H1 (cell line): Measurements from ENCODE around the gene CC2D1B. TPM values are rescaled to one million over a fixed set of nuclear protein-coding genes. Genes with fewer than 3 reads are reported as not detected.

Experiments used
- TAF7 ChIP-seq: optimal IDR thresholded peaks from 2 replicates; pipeline ENCODE3; 2011; ENCODE audit warnings: low read depth, mild to moderate bottlenecking, inconsistent platforms, low read length, moderate library complexity, borderline replicate concordance
- polyA plus RNA-seq, 7 experiments: library from polyadenylated mRNA; depleted of rRNA in 3 of 7; stranded (reverse) in 5 of 7; unstranded in 2 of 7; fragments of >200 nt in 5 of 7; fragments of 200-250 nt in 2 of 7; gene quantifications; 1 replicate in 5 of 7; 2 replicates in 1 of 7; 4 replicates in 1 of 7; pipeline versions ENCODE4 v1.2.1 to v1.2.3, GENCODE V29; 2011 to 2013; ENCODE audit warnings: missing spikeins in 2 of 7, mixed read lengths in 2 of 7
- total RNA-seq: library from RNA; stranded (reverse); fragmentation: NEBNext Ultra II Directional; extraction: Animal tissue kit (Norgen Biotek cat#: 25700); gene quantifications from 2 replicates; pipeline ENCODE4 v1.2.1, GENCODE V29; 2021

Gene CC2D1B
- total and polyA plus RNA-seq, 2 of the 8 experiments (the other 6 are each of a cell fraction or from before 2014, with no cell fraction given), result 7.4 to 13.1 TPM

- TF ChIP-seq TAF7, result no peak
These were observed 13.3 kb downstream of the CC2D1B start (continued) for GRCh38 chr1:52352690-52353089.
